ENCODE results near the gene CFAP97.

DNA sequence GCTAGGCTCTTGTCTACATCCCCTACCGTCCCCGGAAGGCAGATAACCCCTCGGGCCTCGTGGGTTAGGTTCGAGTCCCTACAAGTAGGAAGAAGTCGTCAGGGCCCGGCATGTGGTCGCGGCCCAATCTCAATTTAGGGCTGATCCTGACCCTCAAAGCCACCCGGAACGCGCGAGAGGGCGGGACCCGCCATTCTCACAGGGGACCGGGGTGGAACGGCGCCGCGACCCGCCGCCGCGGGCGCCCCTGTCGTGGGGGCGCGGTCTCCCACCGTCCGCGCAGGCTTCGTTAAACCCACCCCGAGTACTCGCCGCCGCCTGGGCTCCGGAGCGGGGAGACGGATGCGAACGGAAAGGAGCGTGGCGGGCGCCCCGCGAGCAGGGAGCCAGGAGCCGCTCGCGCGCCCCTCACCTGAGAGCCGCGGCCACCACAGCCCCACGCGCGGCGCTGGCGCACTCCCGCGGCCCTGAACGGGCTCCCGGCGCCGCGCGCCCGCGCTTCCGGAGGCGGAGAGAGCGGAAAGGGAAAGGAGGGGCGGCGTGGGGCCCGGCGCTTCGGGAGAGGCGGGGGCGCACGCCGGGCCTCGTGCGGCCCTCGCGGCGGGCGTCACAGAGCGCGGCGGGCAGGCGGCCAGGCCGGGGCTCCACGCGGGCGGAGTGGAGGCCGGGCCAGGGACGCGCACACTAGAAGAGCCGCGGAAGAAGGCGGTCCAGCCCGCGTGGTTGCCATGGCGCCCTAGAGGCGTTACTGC, at the start of gene CFAP97:
- no peak for TF ChIP-seq ELF4 (IDR thresholded peaks at IDR 0.05)
- peak; percentile 54; the same call in 1 of the 2 replicates for TF ChIP-seq L3MBTL2 (conservative IDR thresholded peaks at IDR 0.05)

Measured in HEK293T (cell line).